GM12892 (cell line): ENCODE measurements around the gene PPP2R5C.

ENCODE experiments used
- POLR2A ChIP-seq: IDR thresholded peaks from 2 replicates; pipeline ENCODE4 v1.6.1; 2011; ENCODE audit warnings: low read depth, low read length, control low read depth
- POLR2AphosphoS5 ChIP-seq: IDR thresholded peaks from 2 replicates; pipeline ENCODE4 v1.6.1; 2011; ENCODE audit warnings: low read depth, low read length, control low read depth
- TAF1 ChIP-seq: IDR thresholded peaks from 2 replicates; pipeline ENCODE4 v1.6.1; 2011; ENCODE audit warnings: low read depth, mild to moderate bottlenecking, control low read depth, low read length, borderline replicate concordance

GRCh38 chr14:101770183-101770582 is 8.7 kb downstream of the PPP2R5C start:
- TF ChIP-seq POLR2A (no peak), POLR2AphosphoS5 (no peak), TAF1 (no peak)
